Endometrium (tissue), 2 donors: ENCODE data around the gene ASMTL.
A peak's percentile ranks its signal among the peaks of the same experiment; 100 is the strongest.
"Not testable (repeated sequence)": the region's sequence is repeated elsewhere in the genome, so short reads cannot be mapped to it uniquely, and the experiment has no call there.

Experiments
- FAIRE-seq: peaks from 2 replicates; lab custom pipeline; 2012; peaks lifted over from hg19 to GRCh38; lab: Jason Lieb, UNC
- donor health status: control.
- donor health status: control.

The ASMTL gene

GRCh38 chrX:1482530-1482928, 29.8 kb upstream of the ASMTL start:
- not testable (repeated sequence) for FAIRE-seq

GRCh38 chrX:1481636-1482529, 29.2 kb upstream of the ASMTL start:
- FAIRE-seq: no peak

GRCh38 chrX:1480082-1480785, 27.5 kb upstream of the ASMTL start:
- no peak for FAIRE-seq

GRCh38 chrX:1477801-1478458, 25.2 kb upstream of the ASMTL start:
- FAIRE-seq: no peak

- no peak for FAIRE-seq
These were observed 24.5 kb upstream of the ASMTL start for GRCh38 chrX:1477229-1477628.

GRCh38 chrX:1476682-1477081, 24.0 kb upstream of the ASMTL start:
- FAIRE-seq: no peak

GRCh38 chrX:1475881-1476280, 23.2 kb upstream of the ASMTL start:
- FAIRE-seq: no peak

GRCh38 chrX:1475481-1475880, 22.8 kb upstream of the ASMTL start:
- no peak for FAIRE-seq

- not testable (repeated sequence) for FAIRE-seq
These were observed 21.9 kb upstream of the ASMTL start for GRCh38 chrX:1474593-1474992.

- no peak for FAIRE-seq
These were observed 20.3 kb upstream of the ASMTL start for GRCh38 chrX:1472975-1473374.

GRCh38 chrX:1468250-1468772, 15.6 kb upstream of the ASMTL start:
- no peak for FAIRE-seq

GRCh38 chrX:1466971-1467561, 14.4 kb upstream of the ASMTL start:
- FAIRE-seq: no peak

GRCh38 chrX:1466232-1466661, 13.5 kb upstream of the ASMTL start:
- no peak for FAIRE-seq

- FAIRE-seq: no peak
These were observed 12.8 kb upstream of the ASMTL start for GRCh38 chrX:1465286-1466231.

- no peak for FAIRE-seq
These were observed 12.2 kb upstream of the ASMTL start for GRCh38 chrX:1464971-1465285.

GRCh38 chrX:1464041-1464970, 11.6 kb upstream of the ASMTL start:
- FAIRE-seq: no peak

- FAIRE-seq: no peak
These were observed 10.9 kb upstream of the ASMTL start for GRCh38 chrX:1463581-1463980.

GRCh38 chrX:1462596-1463251, 10.0 kb upstream of the ASMTL start:
- no peak for FAIRE-seq

- FAIRE-seq: peak; percentile 91
These were observed 9.4 kb upstream of the ASMTL start for GRCh38 chrX:1462110-1462509.

GRCh38 chrX:1455948-1456280, 3.2 kb upstream of the ASMTL start:
- FAIRE-seq: no peak
